GM18520 (cell line): ENCODE data around the gene RSPRY1.
"Not testable (repeated sequence)": the region's sequence is repeated elsewhere in the genome, so short reads cannot be mapped to it uniquely, and the experiment has no call there.

Experiments
- ATAC-seq: cut with Tn5 transposase; IDR thresholded peaks from one replicate; pipeline ENCODE4 v1.9.1; 2021; ENCODE audit not compliant: unreplicated experiment

RSPRY1 gene

DNA sequence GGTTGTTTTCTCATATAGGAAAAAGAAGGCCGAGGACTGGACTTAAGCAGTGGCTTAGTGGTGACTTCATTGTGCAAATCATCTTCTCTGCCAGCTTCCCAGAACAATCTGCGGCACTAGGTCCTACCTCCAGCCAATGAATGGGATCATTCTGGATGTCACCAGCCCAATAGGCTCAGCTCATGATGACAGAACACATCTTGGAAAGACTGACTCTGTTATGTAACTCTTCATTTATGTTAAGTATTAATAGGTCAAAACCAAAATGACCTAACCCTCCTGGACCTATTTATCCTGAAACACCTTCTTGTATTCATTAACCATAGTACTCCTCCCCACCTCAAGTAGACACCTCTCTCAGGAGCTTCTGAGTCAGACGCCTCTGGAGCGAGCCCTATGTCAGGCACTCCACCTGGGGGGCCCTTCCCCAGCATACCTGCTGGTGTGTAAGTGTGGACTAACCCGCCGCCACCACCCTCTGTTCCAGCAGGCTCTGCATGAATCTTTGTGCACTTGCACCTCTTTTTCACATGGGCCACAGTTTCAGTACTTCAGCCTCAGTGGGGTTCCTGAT, 66.1 kb downstream of the RSPRY1 start:
- no peak for ATAC-seq

DNA sequence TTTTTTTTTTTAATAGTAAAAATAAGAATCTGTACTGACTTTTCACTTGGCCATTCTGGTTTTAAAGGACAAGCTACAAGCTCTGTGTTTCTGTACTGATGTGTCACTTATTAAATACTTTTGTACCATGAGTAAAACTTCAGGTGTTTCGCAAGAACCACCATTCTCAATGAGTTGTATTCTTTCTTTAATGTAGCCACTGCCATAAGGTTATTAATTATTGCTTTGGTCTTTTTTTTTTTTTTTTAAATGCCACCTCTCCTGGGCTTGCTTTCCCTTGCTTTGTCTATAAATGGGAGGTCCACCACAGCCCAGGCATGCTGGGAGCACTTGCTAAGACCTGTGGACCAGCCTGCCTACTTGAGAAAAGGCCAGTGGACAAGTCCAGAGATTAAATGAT, 67.3 kb downstream of the RSPRY1 start:
- no peak for ATAC-seq

DNA sequence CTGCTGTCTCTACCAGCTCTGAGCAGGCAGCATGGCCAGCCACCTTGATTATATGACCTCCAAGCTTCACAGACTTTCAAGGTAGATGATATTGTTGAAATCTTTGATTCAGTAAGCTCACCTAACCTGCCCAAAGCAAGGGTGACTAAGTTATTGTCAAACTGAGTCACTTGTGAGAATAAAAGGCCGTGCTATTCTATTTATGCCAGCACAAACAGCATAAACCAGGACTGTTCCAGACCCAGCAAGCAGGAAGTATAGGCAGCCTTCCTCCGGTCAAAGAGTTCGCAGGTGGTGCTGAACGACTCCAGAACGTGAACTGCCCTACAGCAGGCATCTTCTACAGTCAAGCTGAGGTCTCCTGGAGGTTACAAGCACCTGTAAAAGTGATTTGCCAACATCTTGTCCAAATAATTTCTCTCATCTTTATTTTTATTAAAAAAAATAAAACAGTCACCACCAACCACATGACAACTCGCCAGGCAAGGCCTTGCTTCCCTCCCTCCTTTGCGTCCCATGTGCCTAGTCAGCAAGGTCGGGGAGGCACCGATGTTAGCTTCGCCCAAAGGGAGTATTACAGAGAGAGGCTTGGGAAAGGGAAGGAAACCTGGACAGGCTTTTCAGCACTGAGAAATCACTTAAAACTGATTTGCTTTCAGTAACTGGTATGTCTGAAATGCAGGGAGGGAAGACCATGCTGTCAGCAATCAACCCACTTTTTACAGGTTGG, 69.7 kb downstream of the RSPRY1 start:
- no peak for ATAC-seq

DNA sequence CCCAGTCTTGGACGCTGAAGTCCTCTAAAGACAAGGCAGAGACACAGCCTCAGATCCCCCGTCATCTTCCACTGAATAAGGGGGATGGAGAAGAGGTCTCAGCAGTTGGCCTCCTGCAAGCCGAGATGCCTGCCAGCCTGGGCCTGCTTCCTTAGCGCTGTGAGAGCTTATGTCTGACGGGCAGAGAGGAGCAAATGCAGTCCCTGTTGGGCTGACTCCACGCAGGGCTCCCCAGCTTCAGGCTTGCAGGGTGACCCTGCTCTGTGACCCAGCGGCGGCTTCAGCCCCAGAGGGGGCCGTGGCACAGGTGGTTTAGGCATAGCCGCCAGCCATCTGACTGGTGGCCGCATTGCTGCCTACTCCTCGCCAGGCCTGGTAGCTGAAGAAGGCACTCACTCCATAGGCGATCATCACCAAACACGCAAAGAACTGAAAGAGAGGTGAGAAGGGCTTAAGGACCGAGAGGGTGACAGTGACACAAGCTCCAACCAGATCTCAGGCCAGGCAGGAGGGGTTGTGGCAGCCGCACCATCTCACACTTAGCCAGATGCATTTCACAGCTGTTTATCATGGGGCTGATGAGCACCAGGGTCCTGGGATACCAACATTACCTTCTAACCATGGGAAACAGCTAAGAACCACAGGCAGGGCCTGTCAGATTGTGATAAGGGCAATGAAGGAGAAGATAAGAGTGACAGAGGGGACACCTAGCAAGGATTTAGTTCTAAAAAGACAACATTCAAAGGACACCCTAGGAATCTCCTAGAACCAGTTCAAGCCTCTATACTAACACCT, 70.7 kb downstream of the RSPRY1 start:
- no peak for ATAC-seq

DNA sequence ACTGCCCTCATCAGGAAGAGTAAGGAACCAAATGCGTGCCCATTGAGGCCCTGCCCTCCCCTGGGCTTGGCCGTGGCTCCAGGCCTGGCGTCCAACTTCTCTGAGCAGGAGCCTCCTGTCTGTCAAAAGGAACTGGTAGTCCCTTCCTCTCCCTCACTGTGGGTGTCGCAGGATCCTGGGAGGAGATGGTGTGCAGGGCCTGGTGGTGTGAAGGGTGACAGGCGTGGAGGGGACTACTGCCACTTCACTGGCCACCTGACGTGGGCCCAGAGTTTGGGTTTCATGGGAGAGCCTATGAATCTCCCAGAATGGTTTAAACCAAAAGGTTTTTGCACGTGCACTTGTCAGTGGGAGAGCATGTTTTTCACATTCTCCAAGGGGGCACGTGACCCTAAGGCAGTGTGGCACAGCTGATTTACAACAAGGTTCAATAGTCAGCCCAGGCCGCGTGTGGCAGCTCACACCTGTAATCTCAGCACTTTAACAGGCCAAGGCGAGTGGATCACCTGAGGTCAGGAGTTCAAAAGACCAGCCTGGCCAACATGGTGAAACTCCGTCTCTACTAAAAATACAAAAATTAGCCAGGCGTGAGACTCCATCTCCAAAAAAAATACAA, 71.4 kb downstream of the RSPRY1 start:
- ATAC-seq, result no peak

DNA sequence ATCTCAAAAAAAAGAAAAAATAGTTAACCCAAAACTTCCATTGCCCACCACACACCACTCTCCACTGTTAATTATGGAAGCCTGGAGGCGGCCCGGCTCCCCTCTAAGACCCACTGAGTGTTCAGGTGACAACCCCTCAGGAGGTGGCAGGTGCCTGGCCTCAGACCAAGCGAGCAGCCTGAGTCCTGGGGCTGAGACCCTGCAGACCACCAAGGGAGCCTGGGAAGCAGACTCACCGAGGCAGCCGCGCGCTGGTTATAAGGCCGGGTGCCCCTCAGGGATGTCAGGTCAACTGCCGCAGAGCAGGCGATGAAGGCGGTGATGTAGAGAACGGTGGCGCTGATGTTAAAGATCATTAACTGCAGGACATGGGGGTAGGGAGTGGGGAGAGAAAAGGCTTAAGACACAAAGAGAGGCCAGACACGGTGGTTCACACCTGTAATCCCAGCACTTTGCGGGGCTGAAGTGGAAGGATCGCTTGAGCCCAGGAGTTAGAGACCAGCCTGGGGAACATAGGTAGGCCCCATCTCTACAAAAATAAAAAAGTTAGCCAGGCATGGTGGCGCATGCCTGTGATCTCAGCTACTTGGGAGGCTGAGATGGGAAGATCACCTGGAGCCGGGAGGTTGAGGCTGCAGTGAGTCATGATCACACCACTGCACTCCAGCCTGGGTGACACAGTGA, 72.2 kb downstream of the RSPRY1 start:
- ATAC-seq, result no peak

DNA sequence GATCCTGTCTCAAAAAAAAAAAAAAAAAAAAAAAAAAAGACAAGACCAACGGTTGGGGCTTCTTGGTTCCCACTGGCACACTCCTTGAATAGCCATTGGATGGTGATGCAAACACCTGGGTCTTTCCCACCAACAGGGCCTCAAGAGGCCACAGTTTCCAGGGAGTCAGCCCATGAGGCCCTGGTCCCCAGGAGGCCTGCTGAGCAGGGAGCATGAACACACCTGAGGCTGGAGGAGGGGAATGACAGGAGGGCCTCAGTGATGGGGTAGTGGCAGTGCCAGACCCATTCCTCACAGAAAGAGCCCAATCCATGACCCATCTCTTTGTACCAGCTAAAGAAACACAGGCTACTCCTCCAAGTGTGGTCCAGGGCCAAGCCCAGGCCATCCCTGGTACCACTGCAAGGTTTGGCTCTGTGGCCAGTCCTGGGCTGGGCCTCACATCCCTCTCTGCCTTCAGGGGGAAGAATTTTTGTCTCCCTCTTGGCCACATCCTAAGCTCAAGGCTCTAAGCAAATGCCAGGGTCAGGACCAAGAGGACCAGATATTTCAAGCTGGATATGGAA, 72.9 kb downstream of the RSPRY1 start:
- ATAC-seq, result no peak

DNA sequence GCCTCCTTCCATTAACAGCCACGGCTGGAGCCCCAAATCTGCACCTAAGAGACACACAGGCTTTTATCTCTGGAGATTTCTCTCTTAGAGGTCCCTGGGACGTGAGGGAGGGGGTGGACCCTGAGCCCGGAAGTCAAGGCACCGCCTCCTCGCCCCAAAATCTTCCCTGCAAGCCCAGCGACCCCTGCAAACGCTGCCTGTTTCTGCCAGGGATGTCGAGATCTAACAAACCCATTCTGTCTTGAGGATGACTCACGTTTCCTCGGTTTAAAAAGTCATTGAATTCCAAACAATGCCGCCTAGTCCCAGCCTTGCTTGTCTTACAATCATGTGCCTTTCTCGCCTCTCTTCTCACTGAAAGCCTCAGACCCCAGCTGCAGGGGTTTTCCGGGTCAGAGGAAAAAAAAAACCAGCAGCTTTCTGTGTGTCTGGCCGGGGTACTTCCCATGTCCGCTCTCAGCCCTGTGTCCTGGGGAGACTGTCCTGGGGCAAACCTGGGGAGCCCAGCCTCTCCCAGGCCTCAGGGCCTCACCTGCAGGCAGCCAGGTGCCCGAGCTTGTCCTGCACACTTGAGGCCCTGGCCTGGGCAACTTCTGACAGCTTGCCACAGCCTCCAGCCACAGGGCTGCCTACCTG, 74.3 kb downstream of the RSPRY1 start:
- no peak for ATAC-seq

DNA sequence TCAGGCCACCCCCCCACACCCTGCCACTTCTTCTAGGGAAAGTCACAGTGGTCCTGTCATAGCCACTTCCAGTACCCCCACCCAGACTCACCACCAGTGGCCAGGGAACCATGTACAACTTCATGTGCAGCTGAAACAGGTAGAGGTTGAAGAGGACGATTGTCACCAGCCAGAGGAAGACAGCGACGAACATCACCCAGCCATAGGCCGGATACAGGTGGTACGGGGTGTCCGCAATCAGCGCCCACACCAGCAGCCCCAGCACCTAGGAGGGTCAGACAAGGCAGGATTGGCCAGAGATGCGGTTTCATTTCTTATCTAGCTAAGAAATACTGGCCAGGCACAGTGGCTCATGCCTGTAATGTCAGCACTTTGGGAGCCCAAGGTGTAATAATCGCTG, 75.7 kb downstream of the RSPRY1 start:
- ATAC-seq, result no peak

DNA sequence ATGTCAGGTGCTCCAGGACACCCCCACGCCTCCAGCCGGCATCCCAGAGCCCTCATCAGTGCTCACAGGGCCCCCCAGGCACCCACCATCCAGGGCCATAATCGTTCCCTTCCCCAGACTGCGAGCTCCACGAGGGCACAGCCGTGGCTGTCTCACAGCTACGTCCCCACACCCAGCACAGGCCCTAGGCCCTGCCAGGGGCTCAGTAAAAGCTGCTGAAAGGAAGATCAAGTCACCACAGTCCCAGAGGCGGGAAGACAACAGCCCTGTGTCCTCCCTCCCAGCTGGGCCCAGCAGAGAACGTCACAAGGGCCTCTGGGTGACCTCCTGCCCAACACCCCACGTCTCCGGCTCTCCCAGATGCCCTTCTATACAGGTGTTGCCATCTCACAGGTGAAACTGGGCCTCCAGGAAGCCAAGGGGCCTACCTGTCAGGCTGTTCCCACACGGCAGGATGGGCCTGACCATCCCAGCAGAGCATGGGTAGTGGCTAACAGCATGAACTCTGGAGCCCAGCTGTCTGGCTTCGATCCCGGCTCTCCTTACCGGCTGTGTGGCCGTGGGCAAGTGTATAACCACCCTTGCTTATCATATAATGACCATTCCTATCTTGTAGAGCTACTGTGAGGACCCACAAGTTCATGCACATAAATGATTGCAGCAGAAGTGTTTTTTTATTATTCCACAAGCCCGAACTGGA, 76.9 kb downstream of the RSPRY1 start:
- no peak for ATAC-seq

DNA sequence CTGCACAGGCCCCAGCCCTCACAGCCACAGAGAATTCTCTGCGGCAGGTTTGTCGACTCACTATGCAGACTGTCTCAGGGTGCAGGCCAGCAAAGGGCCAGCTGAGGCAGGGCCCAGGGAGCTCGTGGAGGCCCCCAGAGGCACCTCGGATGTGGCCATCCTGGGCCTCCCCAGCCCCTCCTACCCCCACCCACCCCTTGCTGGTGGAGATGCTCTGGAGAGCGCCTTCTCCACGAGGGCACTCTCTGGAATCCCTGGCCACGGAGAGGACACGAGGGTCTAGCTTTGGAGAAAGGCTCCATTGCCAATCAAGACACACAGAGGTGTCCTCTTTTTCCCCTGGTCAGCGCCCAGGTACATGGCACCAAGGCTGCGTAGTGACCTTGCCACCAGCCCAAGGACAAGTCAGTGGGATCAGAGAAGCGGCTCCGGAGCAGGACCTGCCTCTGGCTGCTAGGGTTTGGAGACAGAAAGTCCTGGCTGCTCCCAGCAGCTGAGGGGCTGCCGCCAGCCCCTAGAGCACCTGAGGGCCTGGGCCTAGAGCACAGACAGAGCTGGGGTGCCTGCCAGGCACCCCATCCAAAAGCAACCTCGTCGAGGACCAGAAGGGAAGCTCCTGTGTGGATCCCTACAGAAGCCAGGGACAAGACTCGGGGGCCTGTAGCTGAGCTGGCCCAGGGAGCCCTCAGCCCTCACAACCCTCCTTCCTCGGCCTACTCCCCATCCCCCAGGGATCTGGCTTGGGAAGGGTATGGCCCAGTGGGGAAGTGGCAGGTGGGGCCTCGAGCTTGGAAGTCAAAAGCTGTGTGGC, 77.6 kb downstream of the RSPRY1 start:
- ATAC-seq, result no peak

DNA sequence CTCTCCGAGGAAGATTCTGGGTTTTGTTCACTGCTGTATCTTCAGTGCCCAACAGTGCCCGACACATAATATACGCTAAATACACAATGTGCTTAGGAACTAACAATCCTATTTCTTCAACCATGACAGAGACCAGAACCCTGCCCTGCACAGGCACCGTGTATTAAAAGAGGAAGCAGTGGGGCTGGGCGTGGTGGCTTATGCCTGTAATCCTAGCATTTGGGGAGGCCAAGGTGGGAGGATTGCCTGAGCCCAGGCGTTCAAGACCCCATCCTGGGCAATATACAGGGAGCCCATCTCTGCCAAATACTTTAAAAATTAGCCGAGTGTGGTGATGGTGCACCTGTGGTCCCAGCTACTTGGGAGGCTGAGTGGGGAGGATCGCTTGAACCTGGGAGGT, 78.3 kb downstream of the RSPRY1 start:
- ATAC-seq, result no peak

DNA sequence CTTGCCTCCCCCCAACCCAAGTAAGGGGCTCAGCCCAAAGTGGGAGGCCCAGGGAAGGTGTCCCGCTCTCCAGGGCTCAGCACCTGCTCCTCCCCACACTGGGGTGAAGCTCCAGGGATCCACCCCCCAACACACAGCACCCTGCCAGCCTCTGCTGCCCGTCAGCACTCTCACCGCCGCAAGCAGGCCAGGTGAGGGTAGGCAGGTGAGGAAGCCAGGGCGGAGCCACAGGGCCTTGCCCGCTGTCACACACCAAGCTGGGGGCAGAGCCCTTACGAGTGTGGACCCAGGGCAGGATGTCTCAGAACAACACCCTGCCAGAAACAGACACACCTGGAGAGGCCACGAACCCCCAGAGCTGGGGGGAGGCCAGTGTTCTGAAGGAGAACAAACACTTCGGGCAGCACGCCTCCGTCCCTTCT, 78.8 kb downstream of the RSPRY1 start:
- no peak for ATAC-seq

DNA sequence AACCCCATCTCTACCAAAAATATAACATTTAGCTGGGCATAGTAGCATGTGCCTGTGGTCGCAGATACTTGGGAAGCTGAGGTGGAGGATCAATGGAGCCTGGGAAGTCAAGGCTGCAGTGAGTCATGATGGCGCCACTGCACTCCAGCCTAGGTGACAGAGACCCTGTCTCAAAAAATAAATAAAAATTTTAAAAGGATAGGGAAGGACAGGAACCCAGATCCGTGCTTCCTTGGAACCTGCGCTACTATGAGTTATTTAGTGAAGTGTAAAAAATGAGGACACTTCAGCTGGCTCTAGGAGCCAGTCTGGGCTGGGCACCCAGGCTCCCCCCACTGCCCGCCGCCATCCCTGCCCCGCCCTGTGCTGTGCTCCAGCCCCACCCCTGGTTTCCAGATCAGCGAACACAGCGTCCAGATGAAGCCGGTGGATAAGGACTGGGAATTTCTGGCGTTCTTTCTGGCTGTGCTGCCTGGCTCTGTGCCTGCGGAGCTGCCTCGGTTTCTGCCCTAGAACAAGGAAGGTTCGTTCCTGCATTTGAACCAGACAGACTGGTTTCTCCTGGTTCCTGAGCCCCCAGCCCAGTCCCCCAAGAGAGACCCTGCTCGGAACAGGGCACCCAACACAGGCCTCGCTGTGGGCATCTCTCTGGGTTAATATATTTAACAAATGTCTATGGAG, 79.9 kb downstream of the RSPRY1 start:
- ATAC-seq, result no peak

DNA sequence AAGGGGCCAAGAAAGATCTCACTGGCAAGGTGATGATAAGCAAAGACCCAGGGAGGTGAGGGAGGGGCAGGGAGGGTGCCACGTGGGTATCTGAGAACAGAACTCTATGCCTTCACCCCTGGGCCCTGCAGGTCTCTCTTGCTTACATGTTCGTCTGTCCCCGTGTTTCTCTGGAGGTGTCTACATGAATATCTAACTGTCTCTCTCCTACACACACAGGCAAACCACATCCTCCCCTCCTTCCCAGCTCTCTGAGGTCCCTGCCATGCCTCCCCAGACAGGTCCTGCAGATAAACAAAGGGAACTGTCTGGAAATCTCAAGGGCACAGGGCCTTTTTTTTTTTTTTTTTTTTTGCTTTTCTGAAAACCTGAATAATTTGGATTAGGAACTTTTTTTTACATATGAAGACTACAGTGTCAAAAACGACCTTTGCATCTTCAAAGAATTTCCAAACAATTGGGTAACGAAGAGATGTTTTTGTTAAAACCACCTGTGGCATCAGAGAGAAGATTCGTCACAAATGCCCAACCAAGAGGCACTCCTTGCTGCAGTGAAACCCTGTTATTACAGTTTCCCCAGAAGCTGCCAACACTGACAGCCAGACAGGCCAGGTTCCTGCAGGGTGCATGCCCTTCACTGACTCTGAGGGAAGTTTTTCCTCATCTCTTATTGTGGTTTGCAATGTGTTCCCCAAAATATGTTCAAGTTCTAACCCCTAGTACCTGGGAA, 80.6 kb downstream of the RSPRY1 start:
- ATAC-seq, result no peak

DNA sequence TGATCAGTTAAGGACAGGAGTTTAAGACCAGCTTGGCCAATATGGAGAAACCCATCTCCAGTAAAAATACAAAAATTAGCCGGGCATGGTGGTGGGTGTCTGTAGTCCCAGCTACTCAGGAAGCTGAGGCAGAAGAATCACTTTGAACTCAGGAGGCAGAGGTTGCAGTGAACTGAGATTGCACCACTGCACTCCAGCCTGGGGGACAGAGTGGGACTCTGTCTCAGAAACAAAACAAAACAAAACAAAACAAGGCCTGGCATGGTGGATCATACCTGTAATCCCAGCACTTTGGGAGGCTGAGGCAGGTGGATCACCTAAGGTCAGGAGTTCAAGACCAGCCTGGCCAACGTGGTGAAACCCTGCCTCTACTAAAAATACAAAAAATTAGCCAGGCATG, 81.2 kb downstream of the RSPRY1 start:
- ATAC-seq, result not testable (repeated sequence)
